Upper lobe of right lung (tissue), 1 donor: ENCODE data around the gene NRSN2. TPM values are rescaled to one million over a fixed set of nuclear protein-coding genes. Genes with fewer than 3 reads are reported as not detected.
A peak's percentile ranks its signal among the peaks of the same experiment; 100 is the strongest.
"Not testable (repeated sequence)": the region's sequence is repeated elsewhere in the genome, so short reads cannot be mapped to it uniquely, and the experiment has no call there.

Experiments
- ATAC-seq: fragments of 200-7000 bp; cut with Tn5 transposase; one replicate; pipeline ENCODE4 v1.9.1; 2020; ENCODE audit warnings: mild to moderate bottlenecking, moderate library complexity
- DNase-seq: peaks from one replicate; pipeline ENCODE4 v3.0.0-alpha.2; 2020
- H3K27ac ChIP-seq: fragments of 200-600 bp; one replicate; pipeline ENCODE4 v1.8.0; 2022
- H3K27me3 ChIP-seq: fragments of 200-600 bp; one replicate; pipeline ENCODE4 v1.8.0; 2022; ENCODE audit warnings: mild to moderate bottlenecking
- H3K36me3 ChIP-seq: fragments of 200-600 bp; one replicate; pipeline ENCODE4 v1.8.0; 2022
- H3K4me1 ChIP-seq: fragments of 200-600 bp; one replicate; pipeline ENCODE4 v1.8.0; 2022
- H3K4me3 ChIP-seq: fragments of 200-600 bp; one replicate; pipeline ENCODE4 v1.8.0; 2022; ENCODE audit warnings: mild to moderate bottlenecking
- H3K9me3 ChIP-seq: fragments of 200-600 bp; one replicate; pipeline ENCODE4 v1.8.0; 2022
- CTCF ChIP-seq: fragments of 200-600 bp; IDR thresholded peaks from one replicate; pipeline ENCODE4 v1.8.0; 2022; ENCODE audit warnings: antibody characterized with exemption
- intact Hi-C: fragments of 100-400 bp; cut with DNase I; formaldehyde crosslinking; loops from one replicate; pipeline ENCODE4 v1.11.0; 2022
- total RNA-seq: library from RNA; stranded (reverse); fragmentation: NEBNext Ultra II Directional; extraction: Animal tissue kit (Norgen Biotek cat#: 25700); gene quantifications from one replicate; pipeline ENCODE4 v1.2.1, GENCODE V29; 2021
- donor health status: DM: no; HTN: yes; CAD: no; lungs with severe emphysema.

Gene NRSN2
- total RNA-seq, 1 donor from 2014 or later, result 19.9 TPM

GRCh38 chr20:370151-370600 is 23.3 kb downstream of the NRSN2 start:
- intact Hi-C loops, result no loop called here
- Histone ChIP-seq H3K4me3 (no peak overlapping the region), H3K27ac (peak overlapping the region; percentile 14), H3K27me3 (no peaks in the 10 kb centered on the region), H3K9me3 (no peaks in the 10 kb centered on the region), H3K4me1 (peaks cover 40% of the 10 kb centered on the region), H3K36me3 (no peaks in the 10 kb centered on the region)
- ATAC-seq (peak; percentile 58), DNase-seq (peak; percentile 68)
- TF ChIP-seq CTCF, result no peak

GRCh38 chr20:370977-371754 is 24.3 kb downstream of the NRSN2 start:
- Histone ChIP-seq H3K27me3 (no peaks in the 10 kb centered on the region), H3K9me3 (no peaks in the 10 kb centered on the region), H3K36me3 (no peaks in the 10 kb centered on the region), H3K4me3 (no peak overlapping the region), H3K4me1 (peaks cover 40% of the 10 kb centered on the region), H3K27ac (peak overlapping the region; percentile 76)
- intact Hi-C loops, result no loop called here
- ATAC-seq (no peak), DNase-seq (no peak)
- no peak for TF ChIP-seq CTCF

- DNase-seq (peak; percentile 93), ATAC-seq (peak; percentile 86)
- Histone ChIP-seq H3K36me3 (no peaks in the 10 kb centered on the region), H3K27ac (peak overlapping the region; percentile 76), H3K4me1 (peaks cover 40% of the 10 kb centered on the region), H3K27me3 (no peaks in the 10 kb centered on the region), H3K4me3 (no peak overlapping the region), H3K9me3 (no peaks in the 10 kb centered on the region)
- intact Hi-C loops, result no loop called here
- TF ChIP-seq CTCF, result no peak
Observed at GRCh38 chr20:371755-372542, 25.0 kb downstream of the NRSN2 start.

GRCh38 chr20:372543-373082 is 25.7 kb downstream of the NRSN2 start:
- not testable (repeated sequence) for H3K36me3 ChIP-seq
- ATAC-seq, result peak; percentile 60

GRCh38 chr20:373171-373890 is 26.4 kb downstream of the NRSN2 start:
- peak; percentile 58 for ATAC-seq
- H3K27ac ChIP-seq, result peak overlapping the region; percentile 76
- H3K27me3 ChIP-seq, result no peaks in the 10 kb centered on the region
- H3K9me3 ChIP-seq, result no peaks in the 10 kb centered on the region
- DNase-seq, result no peak
- H3K4me1 ChIP-seq, result peaks cover 40% of the 10 kb centered on the region
- H3K4me3 ChIP-seq, result no peak overlapping the region
- TF ChIP-seq CTCF, result no peak
- no peaks in the 10 kb centered on the region for H3K36me3 ChIP-seq
- intact Hi-C loops, result no loop called here

More at GRCh38 chr20:372543-373082, 25.7 kb downstream of the NRSN2 start:
- intact Hi-C loops, H3K9me3 ChIP-seq, DNase-seq, H3K27me3 ChIP-seq, H3K4me3 ChIP-seq: not testable (repeated sequence)
- H3K27ac ChIP-seq, result peak overlapping the region; percentile 76
- peaks cover 40% of the 10 kb centered on the region for H3K4me1 ChIP-seq
